K562 (cell line): ENCODE results near the gene RHOB. TPM values are rescaled to one million over a fixed set of nuclear protein-coding genes. Genes with fewer than 3 reads are reported as not detected.

Experiments
- NR3C1 ChIP-seq: sonication (generic); formaldehyde crosslinking; IDR thresholded peaks from 2 replicates; pipeline ENCODE4 v1.8.1; 2022; ENCODE audit warnings: missing genetic modification reagents
- RBFOX2 ChIP-seq: fragments of 200-400 bp; formaldehyde crosslinking; IDR thresholded peaks from 2 replicates; pipeline ENCODE4 v1.6.1; 2017; ENCODE audit warnings: low read depth, mild to moderate bottlenecking, low read length, moderate library complexity
- RBM17 ChIP-seq: fragments of 200-400 bp; formaldehyde crosslinking; IDR thresholded peaks from 2 replicates; pipeline ENCODE4 v1.6.1; 2017; ENCODE audit warnings: low read depth, mild to moderate bottlenecking, low read length, borderline replicate concordance
- SP1 ChIP-seq: sonication (generic); formaldehyde crosslinking; IDR thresholded peaks from 2 replicates; pipeline ENCODE4 v1.8.1; 2022; ENCODE audit warnings: mild to moderate bottlenecking, missing genetic modification reagents
- ZNF124 ChIP-seq: sonication (generic); formaldehyde crosslinking; IDR thresholded peaks from 2 replicates; pipeline ENCODE4 v1.8.1; 2022; ENCODE audit warnings: missing genetic modification reagents
- ZNF41 ChIP-seq: fragments of 250-450 bp; sonication (Bioruptor Pico); conservative IDR thresholded peaks from 2 replicates; pipeline ENCODE4 v1.4.0; 2020; ENCODE audit warnings: mild to moderate bottlenecking
- polyA plus RNA-seq, 8 experiments: library from polyadenylated mRNA; depleted of rRNA in 4 of 8; stranded (reverse) in 5 of 8; unstranded in 3 of 8; fragments of >200 nt; fragmentation: Nextera tagmentation in 2 of 8; fragmentation: Illumina TruSeq in 1 of 8; extraction: Ambion mirVana in 2 of 8; extraction: Trizol in 1 of 8; gene quantifications; 2 replicates each; pipeline versions ENCODE4 v1.2.1 to v1.2.3, GENCODE V29; 2011 to 2014; ENCODE audit warnings: inconsistent platforms in 1 of 8, missing spikeins in 1 of 8
- total RNA-seq, 7 experiments: library from RNA; depleted of rRNA in 6 of 7; stranded (reverse); fragments of >200 nt in 6 of 7; fragmentation: Illumina TruSeq in 2 of 7; extraction: Trizol in 2 of 7; gene quantifications; 2 replicates each; pipeline versions ENCODE4 v1.2.1 to v1.2.3, GENCODE V29; 2011 to 2021; ENCODE audit warnings: low replicate concordance in 1 of 7
- TF ChIP-seq, protein P1 (sequence below): sonication (generic); formaldehyde crosslinking; IDR thresholded peaks from 2 replicates; pipeline ENCODE4 v1.8.1; 2023; ENCODE audit warnings: mild to moderate bottlenecking, missing genetic modification reagents
- TF ChIP-seq, protein P2 (sequence below), 2 experiments: fragments of 450-650 bp; IDR thresholded peaks; 2 replicates each; pipeline ENCODE4 v1.6.1; 2016; ENCODE audit warnings: mild to moderate bottlenecking in 2 of 2, borderline replicate concordance in 1 of 2, low read depth in 1 of 2, moderate library complexity in 1 of 2
- TF ChIP-seq, protein P3 (sequence below): sonication (generic); formaldehyde crosslinking; IDR thresholded peaks from 2 replicates; pipeline ENCODE4 v1.8.0; 2023; ENCODE audit warnings: missing genetic modification reagents, mild to moderate bottlenecking, borderline replicate concordance

Gene RHOB
- total and polyA plus RNA-seq, 9 of the 15 experiments (the other 6 are each of a cell fraction or from before 2014, with no cell fraction given), result 0.07 to 4.8 (median 1.1) TPM

DNA sequence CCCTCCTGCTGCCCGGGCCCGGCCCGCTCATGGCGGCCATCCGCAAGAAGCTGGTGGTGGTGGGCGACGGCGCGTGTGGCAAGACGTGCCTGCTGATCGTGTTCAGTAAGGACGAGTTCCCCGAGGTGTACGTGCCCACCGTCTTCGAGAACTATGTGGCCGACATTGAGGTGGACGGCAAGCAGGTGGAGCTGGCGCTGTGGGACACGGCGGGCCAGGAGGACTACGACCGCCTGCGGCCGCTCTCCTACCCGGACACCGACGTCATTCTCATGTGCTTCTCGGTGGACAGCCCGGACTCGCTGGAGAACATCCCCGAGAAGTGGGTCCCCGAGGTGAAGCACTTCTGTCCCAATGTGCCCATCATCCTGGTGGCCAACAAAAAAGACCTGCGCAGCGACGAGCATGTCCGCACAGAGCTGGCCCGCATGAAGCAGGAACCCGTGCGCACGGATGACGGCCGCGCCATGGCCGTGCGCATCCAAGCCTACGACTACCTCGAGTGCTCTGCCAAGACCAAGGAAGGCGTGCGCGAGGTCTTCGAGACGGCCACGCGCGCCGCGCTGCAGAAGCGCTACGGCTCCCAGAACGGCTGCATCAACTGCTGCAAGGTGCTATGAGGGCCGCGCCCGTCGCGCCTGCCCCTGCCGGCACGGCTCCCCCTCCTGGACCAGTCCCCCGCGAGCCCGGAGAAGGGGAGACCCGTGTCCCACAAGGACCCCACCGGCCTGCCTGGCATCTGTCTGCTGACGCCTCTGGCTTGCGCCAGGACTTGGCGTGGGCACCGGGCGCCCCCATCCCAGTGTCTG lies 767 bp downstream of the RHOB start (continued):
- TF ChIP-seq ZNF41 (CRISPR knock-in tag) (no peak), RBM17 (no peak), SP1 (CRISPR knock-in tag) (0 out of 2 replicates have a peak, but pooled peaks have one; percentile 40), NR3C1 (no peak), RBFOX2 (peak; percentile 70), ZNF124 (CRISPR knock-in tag) (no peak)
- TF ChIP-seq, protein P1, sequence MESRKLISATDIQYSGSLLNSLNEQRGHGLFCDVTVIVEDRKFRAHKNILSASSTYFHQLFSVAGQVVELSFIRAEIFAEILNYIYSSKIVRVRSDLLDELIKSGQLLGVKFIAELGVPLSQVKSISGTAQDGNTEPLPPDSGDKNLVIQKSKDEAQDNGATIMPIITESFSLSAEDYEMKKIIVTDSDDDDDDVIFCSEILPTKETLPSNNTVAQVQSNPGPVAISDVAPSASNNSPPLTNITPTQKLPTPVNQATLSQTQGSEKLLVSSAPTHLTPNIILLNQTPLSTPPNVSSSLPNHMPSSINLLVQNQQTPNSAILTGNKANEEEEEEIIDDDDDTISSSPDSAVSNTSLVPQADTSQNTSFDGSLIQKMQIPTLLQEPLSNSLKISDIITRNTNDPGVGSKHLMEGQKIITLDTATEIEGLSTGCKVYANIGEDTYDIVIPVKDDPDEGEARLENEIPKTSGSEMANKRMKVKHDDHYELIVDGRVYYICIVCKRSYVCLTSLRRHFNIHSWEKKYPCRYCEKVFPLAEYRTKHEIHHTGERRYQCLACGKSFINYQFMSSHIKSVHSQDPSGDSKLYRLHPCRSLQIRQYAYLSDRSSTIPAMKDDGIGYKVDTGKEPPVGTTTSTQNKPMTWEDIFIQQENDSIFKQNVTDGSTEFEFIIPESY (CRISPR knock-in tag), result peak; percentile 77
- TF ChIP-seq, protein P2, sequence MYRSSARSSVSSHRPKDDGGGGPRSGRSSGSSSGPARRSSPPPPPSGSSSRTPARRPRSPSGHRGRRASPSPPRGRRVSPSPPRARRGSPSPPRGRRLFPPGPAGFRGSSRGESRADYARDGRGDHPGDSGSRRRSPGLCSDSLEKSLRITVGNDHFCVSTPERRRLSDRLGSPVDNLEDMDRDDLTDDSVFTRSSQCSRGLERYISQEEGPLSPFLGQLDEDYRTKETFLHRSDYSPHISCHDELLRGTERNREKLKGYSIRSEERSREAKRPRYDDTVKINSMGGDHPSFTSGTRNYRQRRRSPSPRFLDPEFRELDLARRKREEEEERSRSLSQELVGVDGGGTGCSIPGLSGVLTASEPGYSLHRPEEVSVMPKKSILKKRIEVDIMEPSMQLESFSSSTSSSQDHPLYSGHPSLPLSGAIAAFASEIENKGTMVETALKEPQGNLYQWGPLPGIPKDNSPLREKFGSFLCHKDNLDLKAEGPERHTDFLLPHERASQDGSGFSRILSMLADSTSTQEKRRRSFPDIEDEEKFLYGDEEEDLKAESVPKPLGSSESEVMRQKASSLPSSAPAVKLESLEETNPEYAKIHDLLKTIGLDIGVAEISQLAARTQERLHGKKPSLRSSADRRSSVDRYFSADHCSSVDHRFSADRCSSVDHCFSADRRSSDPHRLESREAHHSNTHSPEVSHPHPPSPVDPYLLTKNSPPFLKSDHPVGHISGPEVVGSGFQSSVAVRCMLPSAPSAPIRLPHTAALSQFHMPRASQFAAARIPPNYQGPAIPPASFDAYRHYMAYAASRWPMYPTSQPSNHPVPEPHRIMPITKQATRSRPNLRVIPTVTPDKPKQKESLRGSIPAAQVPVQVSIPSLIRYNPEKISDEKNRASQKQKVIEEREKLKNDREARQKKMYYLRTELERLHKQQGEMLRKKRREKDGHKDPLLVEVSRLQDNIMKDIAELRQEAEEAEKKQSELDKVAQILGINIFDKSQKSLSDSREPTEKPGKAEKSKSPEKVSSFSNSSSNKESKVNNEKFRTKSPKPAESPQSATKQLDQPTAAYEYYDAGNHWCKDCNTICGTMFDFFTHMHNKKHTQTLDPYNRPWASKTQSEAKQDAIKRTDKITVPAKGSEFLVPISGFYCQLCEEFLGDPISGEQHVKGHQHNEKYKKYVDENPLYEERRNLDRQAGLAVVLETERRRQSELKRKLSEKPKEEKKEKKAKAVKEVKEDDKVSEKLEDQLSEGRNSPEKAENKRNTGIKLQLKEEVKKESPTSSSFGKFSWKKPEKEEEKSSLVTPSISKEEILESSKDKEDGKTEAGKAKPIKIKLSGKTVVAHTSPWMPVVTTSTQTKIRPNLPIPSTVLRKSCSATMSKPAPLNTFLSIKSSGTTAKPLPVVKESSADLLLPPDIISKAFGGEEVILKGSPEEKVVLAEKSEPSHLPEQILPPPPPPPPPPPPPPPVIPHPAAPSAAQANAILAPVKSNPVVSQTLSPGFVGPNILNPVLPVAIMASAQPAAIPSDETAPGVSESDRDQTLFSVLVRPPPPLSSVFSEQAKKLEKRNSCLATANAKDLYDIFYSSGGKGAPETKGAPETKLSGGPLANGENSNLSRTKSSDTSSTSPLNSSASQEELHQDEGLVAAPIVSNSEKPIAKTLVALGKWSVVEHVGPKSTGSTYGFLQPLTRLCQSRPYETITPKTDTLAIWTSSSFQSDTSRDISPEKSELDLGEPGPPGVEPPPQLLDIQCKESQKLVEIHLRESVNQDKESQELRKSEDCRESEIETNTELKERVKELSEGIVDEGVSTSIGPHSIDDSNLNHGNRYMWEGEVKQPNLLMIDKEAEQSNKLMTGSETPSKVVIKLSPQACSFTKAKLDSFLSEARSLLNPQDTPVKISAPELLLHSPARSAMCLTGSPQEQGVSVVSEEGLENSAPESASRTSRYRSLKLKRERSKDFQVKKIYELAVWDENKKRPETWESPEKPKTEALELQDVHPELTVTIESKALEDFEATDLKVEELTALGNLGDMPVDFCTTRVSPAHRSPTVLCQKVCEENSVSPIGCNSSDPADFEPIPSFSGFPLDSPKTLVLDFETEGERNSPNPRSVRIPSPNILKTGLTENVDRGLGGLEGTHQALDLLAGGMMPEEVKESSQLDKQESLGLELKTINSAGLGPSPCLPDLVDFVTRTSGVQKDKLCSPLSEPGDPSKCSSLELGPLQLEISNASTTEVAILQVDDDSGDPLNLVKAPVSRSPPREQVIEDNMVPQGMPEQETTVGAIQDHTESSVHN (IDR thresholded peaks at IDR 0.05; ENCODE audit: borderline replicate concordance in 1 of 2, low read depth in 1 of 2), result no peak
- TF ChIP-seq, protein P3, sequence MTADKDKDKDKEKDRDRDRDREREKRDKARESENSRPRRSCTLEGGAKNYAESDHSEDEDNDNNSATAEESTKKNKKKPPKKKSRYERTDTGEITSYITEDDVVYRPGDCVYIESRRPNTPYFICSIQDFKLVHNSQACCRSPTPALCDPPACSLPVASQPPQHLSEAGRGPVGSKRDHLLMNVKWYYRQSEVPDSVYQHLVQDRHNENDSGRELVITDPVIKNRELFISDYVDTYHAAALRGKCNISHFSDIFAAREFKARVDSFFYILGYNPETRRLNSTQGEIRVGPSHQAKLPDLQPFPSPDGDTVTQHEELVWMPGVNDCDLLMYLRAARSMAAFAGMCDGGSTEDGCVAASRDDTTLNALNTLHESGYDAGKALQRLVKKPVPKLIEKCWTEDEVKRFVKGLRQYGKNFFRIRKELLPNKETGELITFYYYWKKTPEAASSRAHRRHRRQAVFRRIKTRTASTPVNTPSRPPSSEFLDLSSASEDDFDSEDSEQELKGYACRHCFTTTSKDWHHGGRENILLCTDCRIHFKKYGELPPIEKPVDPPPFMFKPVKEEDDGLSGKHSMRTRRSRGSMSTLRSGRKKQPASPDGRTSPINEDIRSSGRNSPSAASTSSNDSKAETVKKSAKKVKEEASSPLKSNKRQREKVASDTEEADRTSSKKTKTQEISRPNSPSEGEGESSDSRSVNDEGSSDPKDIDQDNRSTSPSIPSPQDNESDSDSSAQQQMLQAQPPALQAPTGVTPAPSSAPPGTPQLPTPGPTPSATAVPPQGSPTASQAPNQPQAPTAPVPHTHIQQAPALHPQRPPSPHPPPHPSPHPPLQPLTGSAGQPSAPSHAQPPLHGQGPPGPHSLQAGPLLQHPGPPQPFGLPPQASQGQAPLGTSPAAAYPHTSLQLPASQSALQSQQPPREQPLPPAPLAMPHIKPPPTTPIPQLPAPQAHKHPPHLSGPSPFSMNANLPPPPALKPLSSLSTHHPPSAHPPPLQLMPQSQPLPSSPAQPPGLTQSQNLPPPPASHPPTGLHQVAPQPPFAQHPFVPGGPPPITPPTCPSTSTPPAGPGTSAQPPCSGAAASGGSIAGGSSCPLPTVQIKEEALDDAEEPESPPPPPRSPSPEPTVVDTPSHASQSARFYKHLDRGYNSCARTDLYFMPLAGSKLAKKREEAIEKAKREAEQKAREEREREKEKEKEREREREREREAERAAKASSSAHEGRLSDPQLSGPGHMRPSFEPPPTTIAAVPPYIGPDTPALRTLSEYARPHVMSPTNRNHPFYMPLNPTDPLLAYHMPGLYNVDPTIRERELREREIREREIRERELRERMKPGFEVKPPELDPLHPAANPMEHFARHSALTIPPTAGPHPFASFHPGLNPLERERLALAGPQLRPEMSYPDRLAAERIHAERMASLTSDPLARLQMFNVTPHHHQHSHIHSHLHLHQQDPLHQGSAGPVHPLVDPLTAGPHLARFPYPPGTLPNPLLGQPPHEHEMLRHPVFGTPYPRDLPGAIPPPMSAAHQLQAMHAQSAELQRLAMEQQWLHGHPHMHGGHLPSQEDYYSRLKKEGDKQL, result no peak
